ACC112 (cell line): Measurements from ENCODE around the gene KLHDC7A.

Experiments used
- H2AFZ ChIP-seq: fragments of 200-600 bp; sonication (generic); one replicate; pipeline ENCODE4 v1.6.0; 2017; ENCODE audit warnings: antibody characterized with exemption, low read length; ENCODE audit not compliant: unreplicated experiment
- H3K27ac ChIP-seq: fragments of 200-600 bp; sonication (generic); 2 replicates; pipeline ENCODE4 v1.5.1; 2014; ENCODE audit warnings: low read depth, mild to moderate bottlenecking, antibody characterized with exemption, low read length, moderate library complexity
- H3K27me3 ChIP-seq: fragments of 200-600 bp; sonication (generic); 2 replicates; pipeline ENCODE4 v1.6.1; 2014; ENCODE audit warnings: mild to moderate bottlenecking, antibody characterized with exemption, low read length, moderate library complexity, mixed read lengths; ENCODE audit not compliant: insufficient read depth
- H3K36me3 ChIP-seq: fragments of 200-600 bp; sonication (generic); 2 replicates; pipeline ENCODE4 v1.6.1; 2016; ENCODE audit warnings: mild to moderate bottlenecking, antibody characterized with exemption, low read length, moderate library complexity, mixed read lengths; ENCODE audit not compliant: insufficient read depth
- H3K4me1 ChIP-seq: fragments of 200-600 bp; sonication (generic); one replicate; pipeline ENCODE4 v1.6.1; 2016; ENCODE audit warnings: low read length, mixed read lengths; ENCODE audit not compliant: insufficient read depth, unreplicated experiment, control insufficient read depth
- H3K4me3 ChIP-seq: fragments of 200-600 bp; sonication (generic); 2 replicates; pipeline ENCODE4 v1.5.1; 2014; ENCODE audit warnings: mild to moderate bottlenecking, low read depth, low read length
- H3K79me2 ChIP-seq: fragments of 200-600 bp; sonication (generic); one replicate; pipeline ENCODE4 v1.6.0; 2016; ENCODE audit warnings: low read length; ENCODE audit not compliant: control insufficient read depth, unreplicated experiment, insufficient read depth

The KLHDC7A gene

GRCh38 chr1:18530587-18531502 is 50.1 kb downstream of the KLHDC7A start:
- Histone ChIP-seq H3K27me3 (no peaks in the 10 kb centered on the region), H3K36me3 (no peaks in the 10 kb centered on the region), H3K79me2 (no peaks in the 10 kb centered on the region), H3K4me3 (no peak overlapping the region), H3K27ac (no peak overlapping the region), H2AFZ (no peak overlapping the region), H3K4me1 (no peaks in the 10 kb centered on the region)

- Histone ChIP-seq H3K36me3 (no peaks in the 10 kb centered on the region), H3K4me3 (no peak overlapping the region), H2AFZ (no peak overlapping the region), H3K27me3 (no peaks in the 10 kb centered on the region), H3K4me1 (no peaks in the 10 kb centered on the region), H3K27ac (no peak overlapping the region), H3K79me2 (no peaks in the 10 kb centered on the region)
Observed at GRCh38 chr1:18531503-18531845, 50.7 kb downstream of the KLHDC7A start.

GRCh38 chr1:18532390-18533170 is 51.9 kb downstream of the KLHDC7A start:
- Histone ChIP-seq H3K27ac (no peak overlapping the region), H3K27me3 (no peaks in the 10 kb centered on the region), H3K36me3 (no peaks in the 10 kb centered on the region), H2AFZ (no peak overlapping the region), H3K4me1 (no peaks in the 10 kb centered on the region), H3K79me2 (no peaks in the 10 kb centered on the region), H3K4me3 (no peak overlapping the region)

- Histone ChIP-seq H3K4me1 (no peaks in the 10 kb centered on the region), H3K79me2 (no peaks in the 10 kb centered on the region), H3K36me3 (no peaks in the 10 kb centered on the region), H3K27ac (no peak overlapping the region), H3K4me3 (no peak overlapping the region), H3K27me3 (no peaks in the 10 kb centered on the region), H2AFZ (no peak overlapping the region)
Observed at GRCh38 chr1:18533259-18533658, 52.5 kb downstream of the KLHDC7A start.

- H3K36me3 ChIP-seq = no peaks in the 10 kb centered on the region
- no peaks in the 10 kb centered on the region for H3K79me2 ChIP-seq
- H3K4me3 ChIP-seq = no peak overlapping the region
- H2AFZ ChIP-seq = no peak overlapping the region
- no peaks in the 10 kb centered on the region for H3K27me3 ChIP-seq
- H3K4me1 ChIP-seq = no peaks in the 10 kb centered on the region
- H3K27ac ChIP-seq = no peak overlapping the region
Observed at GRCh38 chr1:18534810-18535205, 54.1 kb downstream of the KLHDC7A start.
